Right atrium auricular region (tissue), 2 donors: ENCODE results near the gene PSMD1. TPM values are rescaled to one million over a fixed set of nuclear protein-coding genes. Genes with fewer than 3 reads are reported as not detected.

Experiments used
- DNase-seq: peaks from one replicate; pipeline ENCODE4 v3.0.0-alpha.2; 2019; ENCODE audit warnings: low spot score
- H3K27ac ChIP-seq, 2 donors: fragments of 200-600 bp; sonication (generic); 1 replicate in 1 of 2; 2 replicates in 1 of 2; pipeline ENCODE4 v1.5.1; 2016 to 2019
- H3K27me3 ChIP-seq, 2 donors: fragments of 200-600 bp; sonication (generic); one replicate each; pipeline versions ENCODE4 v1.5.1 to v1.6.0; 2017 to 2019
- H3K36me3 ChIP-seq: fragments of 200-600 bp; sonication (generic); one replicate; pipeline ENCODE4 v1.5.1; 2016
- H3K4me1 ChIP-seq, 2 donors: fragments of 200-600 bp; sonication (generic); one replicate each; pipeline versions ENCODE4 v1.5.1 to v1.6.0; 2017 to 2019
- H3K4me3 ChIP-seq, 2 donors: fragments of 200-600 bp; sonication (generic); 1 replicate in 1 of 2; 2 replicates in 1 of 2; pipeline ENCODE4 v1.5.1; 2017 to 2019; ENCODE audit warnings: mild to moderate bottlenecking in 1 of 2, moderate library complexity in 1 of 2
- H3K9me3 ChIP-seq, 2 donors: fragments of 200-600 bp; sonication (generic); one replicate each; pipeline ENCODE4 v1.5.1; 2019
- total RNA-seq, 2 donors: library from RNA; depleted of rRNA; stranded (reverse); fragments of >200 nt; gene quantifications; one replicate each; pipeline ENCODE4 v1.1.0, GENCODE V29; 2016
- TF ChIP-seq, protein P1 (sequence below), 2 donors: fragments of 200-600 bp; sonication (generic); IDR thresholded peaks; one replicate each; pipeline ENCODE4 v1.5.1; 2019; ENCODE audit warnings: antibody characterized with exemption in 2 of 2

Gene PSMD1
- total RNA-seq, 2 donors from 2014 or later = 53.1 to 75.4 TPM

DNA sequence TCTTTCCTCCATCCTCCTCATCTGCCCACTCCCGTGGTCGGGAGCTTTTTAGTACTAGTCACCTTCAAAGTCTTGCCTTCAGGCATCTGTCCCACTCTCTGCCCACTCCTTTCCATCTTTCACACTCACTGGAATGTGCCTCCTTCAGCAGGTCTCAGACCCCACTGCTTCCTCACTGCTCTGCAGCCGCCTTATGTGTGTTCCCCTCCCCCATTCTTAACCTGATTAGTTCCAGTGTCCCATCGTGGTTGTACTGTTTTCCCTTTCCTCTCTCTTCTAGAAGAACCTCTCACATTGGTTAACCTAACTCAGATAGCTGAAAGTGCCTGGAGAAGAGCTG lies 144.8 kb downstream of the PSMD1 start:
- H3K27me3 ChIP-seq = no peaks in the 10 kb centered on the region
- H3K27ac ChIP-seq = no peak overlapping the region
- no peak overlapping the region for H3K4me3 ChIP-seq
- TF ChIP-seq, protein P1, sequence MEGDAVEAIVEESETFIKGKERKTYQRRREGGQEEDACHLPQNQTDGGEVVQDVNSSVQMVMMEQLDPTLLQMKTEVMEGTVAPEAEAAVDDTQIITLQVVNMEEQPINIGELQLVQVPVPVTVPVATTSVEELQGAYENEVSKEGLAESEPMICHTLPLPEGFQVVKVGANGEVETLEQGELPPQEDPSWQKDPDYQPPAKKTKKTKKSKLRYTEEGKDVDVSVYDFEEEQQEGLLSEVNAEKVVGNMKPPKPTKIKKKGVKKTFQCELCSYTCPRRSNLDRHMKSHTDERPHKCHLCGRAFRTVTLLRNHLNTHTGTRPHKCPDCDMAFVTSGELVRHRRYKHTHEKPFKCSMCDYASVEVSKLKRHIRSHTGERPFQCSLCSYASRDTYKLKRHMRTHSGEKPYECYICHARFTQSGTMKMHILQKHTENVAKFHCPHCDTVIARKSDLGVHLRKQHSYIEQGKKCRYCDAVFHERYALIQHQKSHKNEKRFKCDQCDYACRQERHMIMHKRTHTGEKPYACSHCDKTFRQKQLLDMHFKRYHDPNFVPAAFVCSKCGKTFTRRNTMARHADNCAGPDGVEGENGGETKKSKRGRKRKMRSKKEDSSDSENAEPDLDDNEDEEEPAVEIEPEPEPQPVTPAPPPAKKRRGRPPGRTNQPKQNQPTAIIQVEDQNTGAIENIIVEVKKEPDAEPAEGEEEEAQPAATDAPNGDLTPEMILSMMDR (IDR thresholded peaks at IDR 0.05) = no peak
- H3K9me3 ChIP-seq = no peaks in the 10 kb centered on the region
- H3K4me1 ChIP-seq = peaks cover 0 to 14% of the 10 kb centered on the region in 2 donors
- H3K36me3 ChIP-seq = no peaks in the 10 kb centered on the region
- no peak for DNase-seq

DNA sequence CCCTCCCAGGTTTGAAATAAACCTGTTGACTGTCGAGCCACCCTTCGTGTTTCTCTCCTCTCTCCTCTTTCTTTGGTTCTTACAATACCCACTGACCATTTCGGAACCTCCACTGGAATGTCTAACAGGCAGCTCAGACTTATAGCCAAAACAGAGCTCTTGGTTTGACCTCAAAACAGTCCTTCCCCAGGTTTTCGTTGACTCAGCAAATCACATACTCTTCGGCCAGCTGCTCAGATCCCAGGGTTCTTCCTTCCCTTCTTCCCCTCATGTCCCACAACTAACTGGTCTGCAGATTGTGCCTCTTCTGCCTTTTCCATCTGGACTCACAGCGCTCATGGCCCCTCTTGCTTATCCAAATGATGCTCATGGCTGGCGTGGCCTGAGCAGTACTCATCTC lies 146.4 kb downstream of the PSMD1 start:
- Histone ChIP-seq H3K9me3 (no peaks in the 10 kb centered on the region), H3K4me3 (no peak overlapping the region), H3K36me3 (no peaks in the 10 kb centered on the region), H3K4me1 (peaks cover 0 to 11% of the 10 kb centered on the region in 2 donors), H3K27me3 (no peaks in the 10 kb centered on the region), H3K27ac (no peak overlapping the region)
- TF ChIP-seq, protein P1 (IDR thresholded peaks at IDR 0.05) = no peak
- DNase-seq = no peak

DNA sequence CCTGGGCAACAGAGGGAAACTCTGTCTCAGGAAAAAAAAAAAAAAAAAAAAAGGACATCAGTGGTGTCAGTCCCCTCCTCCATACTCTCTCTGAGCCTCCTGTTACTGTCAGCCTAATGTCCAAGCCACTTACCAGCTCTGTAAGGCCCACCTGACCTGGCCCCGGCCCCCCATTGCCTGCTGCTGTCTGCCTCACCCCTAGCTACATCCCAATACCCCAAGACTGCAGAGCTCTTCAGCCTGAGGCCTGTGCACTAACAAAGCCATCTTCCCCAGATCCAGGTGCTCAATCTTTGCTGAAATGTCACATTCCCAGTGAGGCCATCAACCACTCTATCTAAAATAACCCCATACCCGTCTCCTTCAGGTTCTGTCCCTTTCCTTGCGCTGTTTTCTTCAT lies 147.5 kb downstream of the PSMD1 start:
- Histone ChIP-seq H3K4me1 (peaks cover 0 to 6% of the 10 kb centered on the region in 2 donors), H3K36me3 (no peaks in the 10 kb centered on the region), H3K9me3 (no peaks in the 10 kb centered on the region), H3K4me3 (no peak overlapping the region), H3K27ac (no peak overlapping the region), H3K27me3 (no peaks in the 10 kb centered on the region)
- TF ChIP-seq, protein P1 (IDR thresholded peaks at IDR 0.05) = no peak
- no peak for DNase-seq

DNA sequence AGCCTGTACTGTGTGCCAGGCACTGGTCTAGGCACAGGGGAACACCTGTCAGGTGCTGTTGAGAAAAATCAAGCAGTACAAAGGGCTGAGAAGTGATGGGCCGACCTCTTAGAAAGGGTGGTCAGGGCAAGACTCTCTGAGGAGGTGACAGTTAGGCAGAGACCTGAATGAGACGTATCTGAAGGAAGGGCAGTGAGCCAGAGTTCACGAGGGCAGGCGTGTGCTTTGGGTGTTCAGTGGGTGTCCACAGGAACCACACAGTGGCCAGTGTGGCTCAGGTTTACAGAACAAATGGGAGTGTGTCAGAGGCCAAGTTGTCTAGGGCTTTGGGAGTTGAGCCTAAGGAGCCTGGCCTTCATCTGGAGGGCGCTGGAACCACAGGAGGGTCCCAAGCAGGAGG lies 147.9 kb downstream of the PSMD1 start:
- DNase-seq = no peak
- H3K27ac ChIP-seq = no peak overlapping the region
- no peaks in the 10 kb centered on the region for H3K36me3 ChIP-seq
- no peak overlapping the region for H3K4me3 ChIP-seq
- peaks cover 0 to 2% of the 10 kb centered on the region in 2 donors for H3K4me1 ChIP-seq
- H3K9me3 ChIP-seq = no peaks in the 10 kb centered on the region
- TF ChIP-seq, protein P1 (IDR thresholded peaks at IDR 0.05) = no peak
- H3K27me3 ChIP-seq = no peaks in the 10 kb centered on the region

DNA sequence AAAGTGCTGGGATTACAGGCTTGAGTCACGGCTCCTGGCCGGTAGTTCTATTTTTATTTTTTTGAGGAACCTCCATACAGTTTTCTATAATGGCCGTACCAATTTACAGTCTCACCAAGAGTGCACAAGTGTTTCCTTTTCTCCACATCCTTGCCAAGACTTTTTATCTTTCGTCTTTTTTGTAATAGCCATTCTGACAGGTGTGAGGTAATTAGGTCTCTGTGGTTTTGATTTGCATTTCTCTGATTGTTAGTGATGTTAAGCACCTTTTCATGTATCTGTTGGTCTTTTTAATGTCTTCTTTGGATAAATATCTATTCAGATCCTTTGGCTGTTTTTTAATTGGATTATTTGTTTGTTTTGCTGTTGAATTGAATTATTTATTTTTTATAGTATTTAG lies 151.1 kb downstream of the PSMD1 start:
- Histone ChIP-seq H3K27me3 (no peaks in the 10 kb centered on the region), H3K9me3 (no peaks in the 10 kb centered on the region), H3K4me1 (no peaks in the 10 kb centered on the region), H3K4me3 (no peak overlapping the region), H3K36me3 (no peaks in the 10 kb centered on the region), H3K27ac (no peak overlapping the region)
- TF ChIP-seq, protein P1 (IDR thresholded peaks at IDR 0.05) = no peak
- DNase-seq = no peak

DNA sequence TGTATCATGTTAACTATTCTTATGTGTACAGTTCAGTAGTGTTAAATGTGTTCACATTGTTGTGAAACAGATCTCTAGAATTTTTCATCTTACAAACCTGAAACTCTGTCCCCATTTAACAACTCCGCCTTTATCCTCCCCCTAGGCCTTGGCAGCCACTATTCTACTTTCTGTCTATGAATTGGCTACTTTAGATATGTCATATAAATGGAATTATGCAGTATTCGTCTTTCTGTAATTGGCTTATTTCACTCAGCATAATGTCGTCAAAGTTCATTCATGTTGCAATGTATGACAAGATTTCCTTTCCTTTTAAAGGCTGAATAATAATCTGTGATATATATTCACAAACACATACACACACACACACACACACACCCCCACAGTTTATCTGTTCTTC lies 154.1 kb downstream of the PSMD1 start:
- Histone ChIP-seq H3K27ac (no peak overlapping the region), H3K9me3 (no peaks in the 10 kb centered on the region), H3K36me3 (no peaks in the 10 kb centered on the region), H3K4me1 (no peaks in the 10 kb centered on the region), H3K27me3 (no peaks in the 10 kb centered on the region), H3K4me3 (no peak overlapping the region)
- TF ChIP-seq, protein P1 (IDR thresholded peaks at IDR 0.05) = no peak
- no peak for DNase-seq
